Ovary (tissue), 9 donors: ENCODE measurements around the gene OBSCN. TPM values are rescaled to one million over a fixed set of nuclear protein-coding genes. Genes with fewer than 3 reads are reported as not detected.

Experiments used
- DNase-seq, 5 donors: peaks; one replicate each; pipeline ENCODE4 v3.0.0-alpha.2; 2019 to 2020
- H3K27ac ChIP-seq, 2 donors: fragments of 200-600 bp; one replicate each; pipeline versions ENCODE4 v1.5.1 to v1.8.0; 2019 to 2022
- H3K27me3 ChIP-seq: fragments of 200-600 bp; one replicate; pipeline ENCODE4 v1.8.0; 2022
- H3K36me3 ChIP-seq: fragments of 200-600 bp; sonication (generic); one replicate; pipeline ENCODE4 v1.5.1; 2019
- H3K4me1 ChIP-seq: one replicate; pipeline ENCODE4 v1.8.1; 2013; ENCODE audit warnings: mild to moderate bottlenecking, moderate library complexity; ENCODE audit not compliant: insufficient read depth
- H3K4me3 ChIP-seq: fragments of 200-600 bp; sonication (generic); one replicate; pipeline ENCODE4 v1.5.1; 2017
- H3K9me3 ChIP-seq, 2 donors: fragments of 200-600 bp in 1 of 2; sonication (generic) in 1 of 2; one replicate each; pipeline versions ENCODE4 v1.5.1 to v1.8.1; 2013 to 2019; ENCODE audit warnings: mild to moderate bottlenecking in 1 of 2, moderate library complexity in 1 of 2
- CTCF ChIP-seq, 3 donors: fragments of 450-650 bp in 2 of 3; fragments of 200-600 bp in 1 of 3; IDR thresholded peaks; one replicate each; pipeline versions ENCODE4 v1.5.1 to v1.8.0; 2016 to 2022; ENCODE audit warnings: antibody characterized with exemption in 3 of 3, mild to moderate bottlenecking in 1 of 3
- EP300 ChIP-seq: sonication (generic); formaldehyde crosslinking; IDR thresholded peaks from one replicate; pipeline ENCODE4 v1.6.1; 2017; ENCODE audit warnings: antibody characterized with exemption
- POLR2A ChIP-seq: fragments of 450-650 bp; IDR thresholded peaks from one replicate; pipeline ENCODE4 v1.6.1; 2017; ENCODE audit warnings: antibody characterized with exemption, mild to moderate bottlenecking, moderate library complexity
- WGBS, 3 donors: extraction: QIAGEN DNeasy Blood & Tissue Kit in 1 of 3; methylation state at CpG; one replicate each; pipeline versions ENCODE4 v1.1.5 to v1.1.7; 2013 to 2017; 5-methylcytosine and 5-hydroxymethylcytosine counted together
- intact Hi-C, 4 donors: fragments of 100-400 bp; cut with DNase I; formaldehyde crosslinking; loops; one replicate each; pipeline versions ENCODE4 v1.11.0 to v1.15.1; 2022 to 2023
- polyA plus RNA-seq, 2 donors: library from polyadenylated mRNA; stranded (reverse); fragments of 200-250 nt in 1 of 2; fragments of 350-450 nt in 1 of 2; fragmentation: Illumina TruSeq in 1 of 2; extraction: RNeasy Lipid Tissue Mini Kit (QIAGEN cat#74804) in 1 of 2; gene quantifications; one replicate each; pipeline ENCODE4 v1.2.3, GENCODE V29; 2013 to 2014
- total RNA-seq, 7 donors: library from RNA; depleted of rRNA in 2 of 7; stranded (reverse); fragments of >200 nt in 2 of 7; fragmentation: NEBNext Ultra II Directional in 3 of 7; extraction: Animal tissue kit (Norgen Biotek cat#: 25700) in 3 of 7; gene quantifications; one replicate each; pipeline versions ENCODE4 v1.1.0 to v1.2.4, GENCODE V29; 2016 to 2023
- donor health status: DM: no; HTN: no; CAD: no; lungs with moderate emphysema.
- donor health status: DM: no; HTN: no; CAD: no.
- donor health status: Bipolar disorder and iron deficiency.
- donor health status: DM: yes; HTN: yes; CAD: no.
- donor health status: DM: no; HTN: no; CAD: no.
- donor health status: DM: yes; HTN: yes; CAD: no.

Gene OBSCN
- total and polyA plus RNA-seq, 9 donors = 3.5 to 37.1 (median 29.0) TPM

GRCh38 chr1:228272831-228273571, 65.2 kb downstream of the OBSCN start:
- H3K36me3 ChIP-seq = no peaks in the 10 kb centered on the region
- intact Hi-C loops = no loop called here
- H3K4me3 ChIP-seq = no peak overlapping the region
- H3K9me3 ChIP-seq = no peaks in the 10 kb centered on the region
- no peak overlapping the region for H3K27ac ChIP-seq
- whole genome bisulfite sequencing, 3 donors = 93 to 94% (median 94%) methylated on average over 22 of the region's 22 CpGs
- no peaks in the 10 kb centered on the region for H3K27me3 ChIP-seq
- peaks cover 4% of the 10 kb centered on the region for H3K4me1 ChIP-seq
- peak in 1 of 5 donors; percentile 22 for DNase-seq
- TF ChIP-seq POLR2A (no peak), EP300 (no peak), CTCF (IDR thresholded peaks at IDR 0.05) (no peak)

GRCh38 chr1:228273720-228274451, 66.0 kb downstream of the OBSCN start:
- no peak for TF ChIP-seq EP300
- TF ChIP-seq POLR2A = no peak
- no peak for TF ChIP-seq CTCF (IDR thresholded peaks at IDR 0.05)
- Histone ChIP-seq H3K27ac (no peak overlapping the region), H3K36me3 (no peaks in the 10 kb centered on the region), H3K27me3 (no peaks in the 10 kb centered on the region), H3K4me1 (peaks cover 4% of the 10 kb centered on the region), H3K4me3 (no peak overlapping the region), H3K9me3 (no peaks in the 10 kb centered on the region)
- intact Hi-C loops = no loop called here
- DNase-seq = peak in 1 of 5 donors; percentile 33
- WGBS, 3 donors = 92 to 94% (median 92%) methylated on average over 38 to 39 of the region's 39 CpGs

GRCh38 chr1:228274452-228275178, 66.8 kb downstream of the OBSCN start:
- H3K27ac ChIP-seq = no peak overlapping the region
- 90 to 91% (median 91%) methylated on average over 25 of the region's 25 CpGs for WGBS, 3 donors
- H3K9me3 ChIP-seq = no peaks in the 10 kb centered on the region
- H3K36me3 ChIP-seq = no peaks in the 10 kb centered on the region
- peak in 1 of 5 donors; percentile 28 for DNase-seq
- no peaks in the 10 kb centered on the region for H3K27me3 ChIP-seq
- TF ChIP-seq CTCF (IDR thresholded peaks at IDR 0.05) (no peak), EP300 (no peak), POLR2A (no peak)
- H3K4me1 ChIP-seq = peaks cover 4% of the 10 kb centered on the region
- intact Hi-C loops = no loop called here
- H3K4me3 ChIP-seq = no peak overlapping the region

- Histone ChIP-seq H3K27me3 (no peaks in the 10 kb centered on the region), H3K9me3 (no peaks in the 10 kb centered on the region), H3K4me3 (peak overlapping the region; percentile 61), H3K27ac (peak overlapping the region in 1 of 2 donors; percentile 76), H3K4me1 (peaks cover 4% of the 10 kb centered on the region), H3K36me3 (no peaks in the 10 kb centered on the region)
- intact Hi-C loops = no loop called here
- no peak for DNase-seq
- 49 to 56% (median 53%) methylated on average over 8 of the region's 8 CpGs for WGBS, 3 donors
- TF ChIP-seq CTCF (IDR thresholded peaks at IDR 0.05) (no peak), POLR2A (no peak), EP300 (no peak)
Measured at GRCh38 chr1:228275179-228275429, 67.3 kb downstream of the OBSCN start.
